Measurements from ENCODE around the gene CHMP4B.
"Not testable (repeated sequence)": the region's sequence is repeated elsewhere in the genome, so short reads cannot be mapped to it uniquely, and the experiment has no call there.

CHMP4B gene

GRCh38 chr20:33790566-33790965 lies 20.6 kb upstream of the CHMP4B start:
- DNase-seq: no peak

- no peak for DNase-seq
Measured at GRCh38 chr20:33791021-33791420, 20.1 kb upstream of the CHMP4B start.

GRCh38 chr20:33791540-33791939 lies 19.6 kb upstream of the CHMP4B start:
- no peak for DNase-seq

GRCh38 chr20:33791959-33792597 lies 19.1 kb upstream of the CHMP4B start:
- no peak for DNase-seq

GRCh38 chr20:33792598-33792989 lies 18.6 kb upstream of the CHMP4B start:
- not testable (repeated sequence) for DNase-seq

- no peak for DNase-seq
Measured at GRCh38 chr20:33793011-33793931, 17.9 kb upstream of the CHMP4B start.

GRCh38 chr20:33796263-33796906 lies 14.8 kb upstream of the CHMP4B start:
- peak; percentile 90 for DNase-seq

GRCh38 chr20:33796907-33797544 lies 14.1 kb upstream of the CHMP4B start:
- DNase-seq: no peak

- DNase-seq: no peak
Measured at GRCh38 chr20:33798444-33798843, 12.7 kb upstream of the CHMP4B start.

- DNase-seq: no peak
Measured at GRCh38 chr20:33803921-33804337, 7.2 kb upstream of the CHMP4B start.

- no peak for DNase-seq
Measured at GRCh38 chr20:33808388-33808787, 2.8 kb upstream of the CHMP4B start.

GRCh38 chr20:33810259-33810658 lies 889 bp upstream of the CHMP4B start:
- no peak for DNase-seq

- no peak for DNase-seq
Measured at GRCh38 chr20:33811776-33812151, 616 bp downstream of the CHMP4B start.

- no peak for DNase-seq
Measured at GRCh38 chr20:33812152-33812849, 1.2 kb downstream of the CHMP4B start.

- DNase-seq: no peak
Measured at GRCh38 chr20:33812908-33813462, 1.8 kb downstream of the CHMP4B start.

- DNase-seq: no peak
Measured at GRCh38 chr20:33814238-33814712, 3.1 kb downstream of the CHMP4B start.

GRCh38 chr20:33815671-33816070 lies 4.5 kb downstream of the CHMP4B start:
- no peak for DNase-seq

GRCh38 chr20:33816191-33816590 lies 5.0 kb downstream of the CHMP4B start:
- DNase-seq: no peak

GRCh38 chr20:33817411-33817810 lies 6.3 kb downstream of the CHMP4B start:
- no peak for DNase-seq

- no peak for DNase-seq
Measured at GRCh38 chr20:33819456-33819855, 8.3 kb downstream of the CHMP4B start.

GRCh38 chr20:33820362-33820761 lies 9.2 kb downstream of the CHMP4B start:
- no peak for DNase-seq

GRCh38 chr20:33821270-33821836 lies 10.2 kb downstream of the CHMP4B start:
- no peak for DNase-seq
